Measurements from ENCODE around the gene TOLLIP. TPM values are rescaled to one million over a fixed set of nuclear protein-coding genes. Genes with fewer than 3 reads are reported as not detected.
A peak's percentile ranks its signal among the peaks of the same experiment; 100 is the strongest.

Gene TOLLIP
- total RNA-seq, 2 experiments from 2014 or later: 33.9 to 36.8 TPM

DNA sequence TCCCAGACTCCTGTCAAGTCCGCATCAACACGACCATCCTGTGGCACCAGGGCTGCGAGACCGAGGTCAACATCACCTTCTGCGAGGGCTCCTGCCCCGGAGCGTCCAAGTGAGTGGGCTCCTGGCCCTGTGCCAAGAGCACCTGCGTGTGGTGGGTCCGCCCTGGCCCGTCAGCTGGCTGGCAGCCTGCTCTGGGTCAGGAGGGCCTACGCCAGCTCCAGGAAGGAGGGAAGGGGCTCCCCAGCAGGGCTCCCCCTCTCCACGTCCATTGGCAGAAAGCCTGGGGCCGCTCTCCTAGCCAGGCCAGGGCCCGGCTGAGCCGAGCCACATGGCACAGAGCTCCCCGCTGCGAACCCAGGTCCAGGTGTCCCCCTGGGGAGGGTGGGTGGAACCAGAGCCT is 48.8 kb downstream of the TOLLIP start:
- H3K27me3 Mint-ChIP-seq: no peaks in the 10 kb centered on the region
- ChIA-PET CTCF (no interaction called here), POLR2A (no interaction called here)
- DNase-seq: no peak
- H3K4me3 Mint-ChIP-seq: no peak overlapping the region
- H3K4me1 Mint-ChIP-seq: peaks cover 15% of the 10 kb centered on the region
- H3K36me3 Mint-ChIP-seq (ENCODE audit: low read depth): peaks cover 5% of the 10 kb centered on the region
- H3K9me3 Mint-ChIP-seq: peaks cover 10% of the 10 kb centered on the region
- no peak overlapping the region for H3K27ac Mint-ChIP-seq

DNA sequence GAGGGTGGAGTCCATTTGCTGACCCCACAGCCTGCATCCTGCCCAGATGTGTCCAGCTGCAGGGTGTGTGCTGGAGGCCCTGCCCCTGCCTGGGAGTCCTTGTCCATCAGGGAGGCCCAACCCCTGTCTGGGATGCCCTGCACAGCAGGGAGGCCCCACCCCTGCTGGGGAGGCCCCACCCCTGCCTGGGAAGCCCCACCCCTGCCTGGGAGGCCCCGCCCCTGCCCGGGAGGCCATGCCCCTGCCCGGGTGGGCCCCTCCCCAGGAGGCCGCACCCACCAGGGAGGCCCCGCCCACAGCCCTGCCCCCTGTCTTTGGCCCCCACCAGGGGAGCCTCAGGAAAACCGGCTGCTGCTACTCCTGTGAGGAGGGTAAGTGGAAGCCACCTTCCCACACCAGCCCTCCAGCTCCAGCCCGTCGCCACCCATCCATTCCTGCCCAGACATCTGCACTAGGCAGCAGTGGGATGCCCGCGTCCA is 49.4 kb downstream of the TOLLIP start:
- POLR2A ChIA-PET: no interaction called here
- peak; percentile 44 for DNase-seq
- H3K27ac Mint-ChIP-seq: no peak overlapping the region
- no peaks in the 10 kb centered on the region for H3K27me3 Mint-ChIP-seq
- H3K4me3 Mint-ChIP-seq: no peak overlapping the region
- peaks cover 5% of the 10 kb centered on the region for H3K36me3 Mint-ChIP-seq (ENCODE audit: low read depth)
- H3K4me1 Mint-ChIP-seq: peaks cover 15% of the 10 kb centered on the region
- peaks cover 6% of the 10 kb centered on the region for H3K9me3 Mint-ChIP-seq
- CTCF ChIA-PET: no interaction called here

DNA sequence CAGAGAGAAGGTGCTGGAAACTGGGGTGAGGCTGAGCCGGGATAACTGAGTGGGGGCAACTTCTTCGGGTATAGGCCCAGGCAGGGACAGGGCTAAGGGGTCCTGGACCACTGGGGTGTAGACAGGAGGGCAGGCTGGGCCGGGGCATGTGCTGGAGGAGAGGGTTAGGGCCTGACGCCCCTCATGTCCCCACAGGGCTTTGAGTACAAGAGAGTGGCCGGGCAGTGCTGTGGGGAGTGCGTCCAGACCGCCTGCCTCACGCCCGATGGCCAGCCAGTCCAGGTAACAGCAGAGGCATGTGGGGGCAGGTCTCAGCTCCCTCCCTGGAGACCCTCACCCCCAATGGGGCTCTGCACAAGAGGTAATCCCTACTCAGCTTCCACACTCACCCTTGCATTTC is 49.9 kb downstream of the TOLLIP start:
- H3K36me3 Mint-ChIP-seq (ENCODE audit: low read depth): peaks cover 3% of the 10 kb centered on the region

DNA sequence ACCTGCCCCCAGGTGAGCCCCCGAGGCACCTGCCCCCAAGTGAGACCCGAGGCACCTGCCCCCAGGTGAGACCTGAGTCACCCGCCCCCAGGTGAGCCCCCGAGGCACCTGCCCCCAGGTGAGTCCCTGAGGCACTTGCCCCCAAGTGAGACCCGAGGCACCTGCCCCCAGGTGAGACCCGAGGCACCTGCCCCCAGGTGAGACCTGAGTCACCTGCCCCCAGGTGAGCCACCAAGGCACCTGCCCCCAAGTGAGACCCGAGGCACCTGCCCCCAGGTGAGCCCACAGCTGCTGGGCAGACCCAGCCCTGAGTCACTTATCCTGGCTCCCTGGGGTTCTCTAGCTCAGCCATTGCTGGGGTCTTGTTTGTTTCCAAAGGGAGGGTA is 50.4 kb downstream of the TOLLIP start:
- no peaks in the 10 kb centered on the region for H3K9me3 Mint-ChIP-seq
- CTCF ChIA-PET: no interaction called here
- peaks cover 11% of the 10 kb centered on the region for H3K4me1 Mint-ChIP-seq
- DNase-seq: no peak
- H3K36me3 Mint-ChIP-seq (ENCODE audit: low read depth): no peaks in the 10 kb centered on the region
- no peaks in the 10 kb centered on the region for H3K27me3 Mint-ChIP-seq
- H3K4me3 Mint-ChIP-seq: no peak overlapping the region
- POLR2A ChIA-PET: no interaction called here
- no peak overlapping the region for H3K27ac Mint-ChIP-seq

More for the DNA sequence above, 49.9 kb downstream of the TOLLIP start:
- no peak for DNase-seq
- Mint-ChIP-seq H3K27ac (no peak overlapping the region), H3K9me3 (peaks cover 3% of the 10 kb centered on the region), H3K4me3 (no peak overlapping the region), H3K27me3 (no peaks in the 10 kb centered on the region), H3K4me1 (peaks cover 13% of the 10 kb centered on the region)
- CTCF ChIA-PET: no interaction called here
- POLR2A ChIA-PET: no interaction called here

DNA sequence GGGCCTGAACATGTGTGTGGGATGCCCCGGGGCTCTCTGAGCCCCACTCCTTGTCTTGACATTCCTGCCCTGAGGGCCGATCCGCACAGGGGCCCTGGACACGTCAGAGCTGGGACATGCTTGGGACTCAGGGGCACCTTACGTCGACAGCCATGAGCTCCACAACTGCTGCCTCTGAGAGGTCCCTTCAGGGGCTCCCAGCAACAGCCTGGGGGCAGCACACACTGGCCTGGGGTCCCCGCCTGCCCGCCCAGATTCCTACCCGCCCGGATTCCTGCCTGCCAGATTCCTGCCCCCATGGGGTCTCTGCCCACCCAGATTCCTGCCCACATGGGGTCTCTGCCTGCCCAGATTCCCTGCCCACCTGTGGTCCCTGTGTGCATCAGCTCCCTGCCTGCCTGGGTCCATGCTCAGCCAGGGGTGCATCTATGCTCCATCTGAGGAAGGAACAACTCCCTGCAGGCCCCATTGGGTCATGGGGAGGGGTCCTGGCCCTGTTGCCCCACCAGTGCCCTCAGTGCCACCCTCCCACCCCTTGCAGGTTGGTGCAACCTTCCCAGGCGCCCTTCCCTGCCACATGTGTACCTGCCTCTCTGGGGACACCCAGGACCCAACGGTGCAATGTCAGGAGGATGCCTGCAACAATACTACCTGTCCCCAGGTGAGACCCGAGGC is 50.9 kb downstream of the TOLLIP start:
- Mint-ChIP-seq H3K27me3 (no peaks in the 10 kb centered on the region), H3K36me3 (ENCODE audit: low read depth) (no peaks in the 10 kb centered on the region), H3K4me3 (no peak overlapping the region), H3K27ac (no peak overlapping the region), H3K9me3 (no peaks in the 10 kb centered on the region), H3K4me1 (peaks cover 11% of the 10 kb centered on the region)
- CTCF ChIA-PET: no interaction called here
- DNase-seq: no peak
- POLR2A ChIA-PET: no interaction called here

DNA sequence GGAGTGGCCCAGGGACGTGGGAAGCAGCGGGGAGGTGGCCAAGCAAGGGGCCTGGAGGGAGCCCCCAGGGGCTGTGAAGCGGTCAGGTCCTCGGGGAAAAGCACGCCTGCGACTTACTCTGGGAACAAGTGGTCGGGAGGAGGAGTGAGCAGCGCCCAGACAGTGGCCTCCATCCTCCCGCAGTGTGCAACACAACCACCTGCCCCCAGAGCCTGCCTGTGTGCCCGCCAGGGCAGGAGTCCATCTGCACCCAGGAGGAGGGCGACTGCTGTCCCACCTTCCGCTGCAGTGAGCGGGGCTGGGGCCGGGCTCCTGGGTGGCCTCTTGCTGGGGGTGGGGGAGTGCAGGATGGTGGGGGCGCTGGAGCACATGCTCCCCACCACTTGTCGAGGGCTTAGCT is 51.5 kb downstream of the TOLLIP start:
- CTCF ChIA-PET: no interaction called here
- H3K27ac Mint-ChIP-seq: no peak overlapping the region
- H3K27me3 Mint-ChIP-seq: no peaks in the 10 kb centered on the region
- peaks cover 7% of the 10 kb centered on the region for H3K4me1 Mint-ChIP-seq
- POLR2A ChIA-PET: no interaction called here
- no peak overlapping the region for H3K4me3 Mint-ChIP-seq
- H3K9me3 Mint-ChIP-seq: no peaks in the 10 kb centered on the region
- DNase-seq: no peak
- no peaks in the 10 kb centered on the region for H3K36me3 Mint-ChIP-seq (ENCODE audit: low read depth)

GRCh38 chr11:1257366-1257765 is 52.1 kb downstream of the TOLLIP start:
- H3K36me3 Mint-ChIP-seq (ENCODE audit: low read depth): no peaks in the 10 kb centered on the region
- H3K27ac Mint-ChIP-seq: no peak overlapping the region
- CTCF ChIA-PET: no interaction called here
- H3K27me3 Mint-ChIP-seq: no peaks in the 10 kb centered on the region
- H3K9me3 Mint-ChIP-seq: no peaks in the 10 kb centered on the region
- DNase-seq: no peak
- H3K4me1 Mint-ChIP-seq: peaks cover 4% of the 10 kb centered on the region
- H3K4me3 Mint-ChIP-seq: no peak overlapping the region
- POLR2A ChIA-PET: no interaction called here

DNA sequence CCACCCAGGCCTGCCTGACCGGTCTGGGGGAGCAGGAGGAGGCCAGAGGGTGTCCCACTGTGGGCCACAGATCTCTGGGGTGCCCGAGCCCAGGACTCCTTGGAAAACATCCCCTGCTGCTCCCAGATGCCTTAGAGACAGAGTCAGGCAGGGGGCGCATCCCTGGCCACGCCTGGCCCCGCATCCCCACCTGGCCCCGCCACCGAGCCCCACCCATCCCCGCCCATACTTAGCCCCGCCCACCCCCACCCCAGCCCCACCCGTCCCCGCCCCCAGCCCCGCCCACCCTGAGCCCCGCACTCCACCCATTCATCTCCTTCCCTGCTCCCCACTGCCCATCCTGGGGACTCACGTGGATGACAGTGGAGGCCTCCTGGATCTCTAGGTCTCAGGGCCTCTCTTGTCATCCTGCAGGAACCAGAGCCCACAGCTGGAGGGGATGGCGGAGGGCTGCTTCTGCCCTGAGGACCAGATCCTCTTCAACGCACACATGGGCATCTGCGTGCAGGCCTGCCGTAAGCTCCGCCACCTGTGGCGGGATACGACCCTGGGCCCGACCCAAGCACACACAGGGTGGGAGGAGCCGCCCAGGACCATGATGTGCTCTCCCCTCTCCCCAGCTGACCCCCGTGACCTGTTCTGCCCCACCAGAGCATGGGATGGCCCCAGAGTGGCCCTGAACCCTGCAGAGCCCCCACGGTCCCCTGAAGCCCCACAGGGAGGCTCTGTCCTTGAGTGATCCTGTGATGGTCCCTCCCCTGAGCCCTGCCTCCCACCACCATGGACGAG is 53.0 kb downstream of the TOLLIP start:
- Mint-ChIP-seq H3K27me3 (no peaks in the 10 kb centered on the region), H3K27ac (no peak overlapping the region), H3K4me1 (no peaks in the 10 kb centered on the region), H3K36me3 (ENCODE audit: low read depth) (no peaks in the 10 kb centered on the region), H3K9me3 (peaks cover 5% of the 10 kb centered on the region), H3K4me3 (no peak overlapping the region)
- CTCF ChIA-PET: no interaction called here
- POLR2A ChIA-PET: no interaction called here
- DNase-seq: no peak

DNA sequence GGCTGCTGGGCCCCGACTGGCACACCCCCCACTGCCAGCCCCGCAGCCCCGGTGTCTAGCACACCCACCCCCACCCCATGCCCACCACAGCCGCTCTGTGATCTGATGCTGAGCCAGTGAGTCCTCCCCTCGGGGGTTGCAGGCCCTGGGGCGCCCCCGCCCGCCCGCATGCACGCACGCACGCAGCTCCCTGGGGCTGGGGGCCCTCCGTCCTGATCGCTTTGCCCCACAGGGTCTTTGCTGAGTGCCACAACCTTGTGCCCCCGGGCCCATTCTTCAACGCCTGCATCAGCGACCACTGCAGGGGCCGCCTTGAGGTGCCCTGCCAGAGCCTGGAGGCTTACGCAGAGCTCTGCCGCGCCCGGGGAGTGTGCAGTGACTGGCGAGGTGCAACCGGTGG is 54.3 kb downstream of the TOLLIP start:
- no peak overlapping the region for H3K27ac Mint-ChIP-seq
- ChIA-PET POLR2A (no interaction called here), CTCF (no interaction called here)
- H3K36me3 Mint-ChIP-seq (ENCODE audit: low read depth): peaks cover 5% of the 10 kb centered on the region
- H3K4me1 Mint-ChIP-seq: no peaks in the 10 kb centered on the region
- no peak overlapping the region for H3K4me3 Mint-ChIP-seq
- DNase-seq: no peak
- peaks cover 10% of the 10 kb centered on the region for H3K9me3 Mint-ChIP-seq
- H3K27me3 Mint-ChIP-seq: no peaks in the 10 kb centered on the region

DNA sequence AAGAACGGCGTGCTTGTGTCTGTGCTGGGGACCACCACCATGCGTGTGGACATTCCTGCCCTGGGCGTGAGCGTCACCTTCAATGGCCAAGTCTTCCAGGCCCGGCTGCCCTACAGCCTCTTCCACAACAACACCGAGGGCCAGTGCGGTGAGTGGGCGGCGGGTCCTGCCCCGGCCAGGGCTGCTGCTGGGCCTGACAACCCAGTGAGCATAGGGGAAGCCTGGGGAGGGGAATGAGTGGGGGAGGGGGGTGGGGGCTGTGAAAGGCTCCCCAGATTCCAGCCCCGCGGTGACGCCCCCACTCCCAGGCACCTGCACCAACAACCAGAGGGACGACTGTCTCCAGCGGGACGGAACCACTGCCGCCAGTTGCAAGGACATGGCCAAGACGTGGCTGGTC is 54.7 kb downstream of the TOLLIP start:
- H3K9me3 Mint-ChIP-seq: peaks cover 10% of the 10 kb centered on the region
- H3K27ac Mint-ChIP-seq: no peak overlapping the region
- DNase-seq: no peak
- H3K4me1 Mint-ChIP-seq: no peaks in the 10 kb centered on the region
- ChIA-PET CTCF (no interaction called here), POLR2A (no interaction called here)
- peaks cover 5% of the 10 kb centered on the region for H3K36me3 Mint-ChIP-seq (ENCODE audit: low read depth)
- no peak overlapping the region for H3K4me3 Mint-ChIP-seq
- no peaks in the 10 kb centered on the region for H3K27me3 Mint-ChIP-seq

GRCh38 chr11:1254086-1254648 is 55.3 kb downstream of the TOLLIP start:
- no peak overlapping the region for H3K4me3 Mint-ChIP-seq
- no peaks in the 10 kb centered on the region for H3K27me3 Mint-ChIP-seq
- no peak for DNase-seq
- ChIA-PET POLR2A (no interaction called here), CTCF (no interaction called here)
- peaks cover 10% of the 10 kb centered on the region for H3K9me3 Mint-ChIP-seq
- H3K36me3 Mint-ChIP-seq (ENCODE audit: low read depth): peaks cover 5% of the 10 kb centered on the region
- H3K27ac Mint-ChIP-seq: no peak overlapping the region
- H3K4me1 Mint-ChIP-seq: no peaks in the 10 kb centered on the region

- H3K9me3 Mint-ChIP-seq: peaks cover 10% of the 10 kb centered on the region
- ChIA-PET CTCF (no interaction called here), POLR2A (no interaction called here)
- H3K27ac Mint-ChIP-seq: no peak overlapping the region
- no peak overlapping the region for H3K4me3 Mint-ChIP-seq
- DNase-seq: no peak
- H3K27me3 Mint-ChIP-seq: no peaks in the 10 kb centered on the region
- no peaks in the 10 kb centered on the region for H3K4me1 Mint-ChIP-seq
- peaks cover 5% of the 10 kb centered on the region for H3K36me3 Mint-ChIP-seq (ENCODE audit: low read depth)
These were observed 56.3 kb downstream of the TOLLIP start for GRCh38 chr11:1253103-1253485.

GRCh38 chr11:1252371-1253102 is 56.9 kb downstream of the TOLLIP start:
- Mint-ChIP-seq H3K4me3 (no peak overlapping the region), H3K27me3 (no peaks in the 10 kb centered on the region), H3K36me3 (ENCODE audit: low read depth) (peaks cover 5% of the 10 kb centered on the region), H3K9me3 (peaks cover 10% of the 10 kb centered on the region), H3K27ac (no peak overlapping the region), H3K4me1 (no peaks in the 10 kb centered on the region)
- ChIA-PET CTCF (no interaction called here), POLR2A (no interaction called here)
- DNase-seq: no peak

All from activated CD4-positive, alpha-beta memory T cell treated with anti-CD3 and anti-CD28 coated beads, Interleukin-2, amount 10 ng/mL, durations not matched to agents 7 days and 5 days (primary cell).